HG03103 (cell line): ENCODE data around the gene AGPAT3.

Experiments used
- ATAC-seq: cut with Tn5 transposase; IDR thresholded peaks from one replicate; pipeline ENCODE4 v1.9.1; 2021; ENCODE audit warnings: low read depth; ENCODE audit not compliant: unreplicated experiment

Gene AGPAT3

DNA sequence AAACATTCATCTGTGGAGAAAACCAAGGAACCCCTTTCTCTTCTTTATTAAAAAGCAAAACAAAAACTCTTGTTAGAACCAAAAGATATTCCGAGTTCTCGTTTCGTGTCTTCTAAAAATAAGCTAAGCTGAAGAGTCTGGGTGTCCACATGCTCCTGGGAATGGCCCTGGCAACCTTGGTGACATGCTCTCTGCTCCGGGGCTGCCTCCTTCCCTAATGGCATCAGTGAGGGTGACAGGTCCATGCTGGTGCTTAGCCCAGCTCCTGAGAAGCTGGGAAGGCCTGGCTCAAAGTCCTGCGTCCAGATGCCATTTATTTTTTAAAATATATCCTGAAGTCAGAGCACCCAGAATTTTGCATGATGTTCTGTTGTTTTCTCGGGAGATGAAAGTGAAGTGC lies 122.5 kb downstream of the AGPAT3 start:
- ATAC-seq: no peak

- ATAC-seq: no peak
These were observed 123.0 kb downstream of the AGPAT3 start for GRCh38 chr21:43988016-43988415.

DNA sequence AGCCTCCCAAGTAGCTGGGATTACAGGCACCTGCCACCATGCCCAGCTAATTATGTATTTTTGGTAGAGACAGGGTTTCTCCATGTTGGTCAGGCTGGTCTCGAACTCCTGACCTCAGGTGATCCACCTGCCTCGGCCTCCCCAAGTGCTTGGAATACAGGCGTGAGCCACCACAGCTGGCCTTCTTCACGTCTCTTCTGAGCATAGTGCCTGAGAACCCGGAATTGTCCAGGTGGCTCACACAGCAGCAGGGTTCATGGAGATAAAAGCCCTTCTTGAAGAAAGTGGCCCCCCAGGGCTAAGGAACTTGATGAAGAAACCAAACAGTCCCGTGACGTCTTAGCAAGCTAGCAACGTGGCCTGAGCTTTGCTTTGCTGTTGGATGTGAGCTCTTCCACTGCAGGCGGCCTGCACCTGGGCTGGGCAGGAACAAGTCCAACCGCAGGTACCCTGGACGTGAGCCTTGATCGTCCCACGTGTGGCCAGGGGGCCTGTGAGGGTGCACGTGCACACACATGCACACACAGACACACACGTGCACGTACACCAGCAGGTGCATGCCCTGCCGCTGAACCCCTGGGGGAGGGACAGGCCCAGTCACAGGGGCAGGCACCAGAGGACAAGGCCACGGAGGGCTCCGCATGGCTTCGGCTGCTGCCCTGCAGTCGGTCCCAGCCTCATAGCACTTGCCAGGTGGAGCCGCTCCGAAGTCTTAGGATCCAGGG lies 123.6 kb downstream of the AGPAT3 start:
- no peak for ATAC-seq

GRCh38 chr21:43989401-43989800 lies 124.4 kb downstream of the AGPAT3 start:
- no peak for ATAC-seq

GRCh38 chr21:43991447-43991991 lies 126.5 kb downstream of the AGPAT3 start:
- no peak for ATAC-seq

DNA sequence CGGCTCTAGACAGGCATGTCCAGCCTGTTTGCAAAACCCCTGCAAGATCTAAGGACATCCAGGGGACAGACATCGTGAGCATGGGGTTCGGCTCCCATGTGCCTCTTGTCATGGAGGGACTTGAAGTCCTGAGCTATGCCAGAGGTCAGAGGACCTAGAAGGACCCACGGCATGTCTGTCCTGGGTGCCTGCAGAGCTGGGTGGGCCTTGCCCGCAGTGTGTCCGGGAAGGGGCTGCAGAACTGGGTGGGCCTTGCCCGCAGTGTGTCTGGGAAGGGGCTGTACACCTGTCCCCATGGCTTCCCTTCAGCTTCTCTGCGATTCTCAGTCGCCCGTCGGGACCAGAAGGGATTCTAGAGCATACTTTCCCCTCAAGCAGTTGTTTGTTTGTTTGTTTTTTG lies 127.1 kb downstream of the AGPAT3 start:
- ATAC-seq: no peak

DNA sequence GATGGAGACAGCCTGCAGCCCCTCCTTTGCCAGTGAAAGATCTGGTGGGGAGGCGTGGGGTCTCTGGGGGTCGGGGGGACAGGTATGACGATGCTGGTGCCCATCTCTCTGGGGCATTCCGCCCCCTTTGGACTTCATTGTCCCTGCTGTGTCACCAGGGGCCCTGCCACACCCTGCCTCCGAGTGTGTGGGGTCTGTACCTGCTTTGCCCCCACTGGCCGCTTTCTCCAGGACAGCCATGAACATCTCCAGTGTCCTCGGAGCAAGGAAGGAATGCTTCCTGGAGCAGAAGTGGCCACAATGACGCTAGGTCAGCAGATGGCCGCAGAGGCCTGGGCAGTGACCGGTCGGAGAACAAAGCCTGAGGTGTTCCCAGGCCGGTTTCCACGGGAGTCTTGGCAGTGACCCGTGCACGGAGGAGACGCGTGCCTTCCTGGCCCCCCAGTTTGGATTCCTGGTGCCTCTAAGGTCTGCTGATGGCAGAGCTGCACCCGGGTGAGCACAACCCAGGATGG lies 128.5 kb downstream of the AGPAT3 start:
- no peak for ATAC-seq

DNA sequence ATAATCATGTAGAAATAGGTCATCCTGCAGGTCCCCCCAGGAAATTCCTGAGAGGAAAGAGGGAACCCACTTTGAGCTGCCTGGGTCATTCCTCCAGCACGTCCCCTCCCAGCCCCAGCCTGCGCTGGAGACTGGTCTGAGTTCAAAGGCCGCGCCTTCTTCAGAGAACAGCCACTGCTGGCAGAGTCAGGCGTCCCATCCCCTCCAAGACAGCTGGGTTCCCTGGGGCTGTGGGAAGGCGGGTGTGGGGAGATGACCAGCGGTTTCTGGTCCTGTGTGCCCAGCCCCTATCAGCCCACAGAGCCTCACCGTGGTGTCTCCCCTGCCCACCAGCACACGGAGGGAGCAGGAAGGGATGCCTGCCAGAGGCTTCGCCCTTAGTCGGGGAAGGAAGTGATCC lies 129.1 kb downstream of the AGPAT3 start:
- ATAC-seq: no peak

DNA sequence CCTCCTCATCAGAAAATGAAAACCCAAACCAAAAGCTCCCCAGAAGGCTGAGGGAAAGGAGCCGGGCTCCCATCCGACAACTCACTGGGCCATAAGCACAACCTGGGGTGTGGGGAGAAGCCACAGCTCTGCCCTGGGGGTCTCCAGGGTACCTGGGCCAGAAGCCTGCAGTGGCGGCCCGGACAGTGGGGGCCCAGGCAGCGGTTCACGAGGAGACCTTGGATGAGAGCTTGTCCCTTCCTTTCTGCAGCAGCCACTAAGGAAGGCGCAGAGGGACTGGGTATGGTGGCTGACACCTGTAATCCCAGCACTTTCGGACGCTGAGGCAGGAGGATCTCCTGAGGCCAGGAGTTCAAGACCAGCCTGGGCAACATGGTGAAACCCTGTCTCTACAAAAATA lies 129.6 kb downstream of the AGPAT3 start:
- no peak for ATAC-seq

DNA sequence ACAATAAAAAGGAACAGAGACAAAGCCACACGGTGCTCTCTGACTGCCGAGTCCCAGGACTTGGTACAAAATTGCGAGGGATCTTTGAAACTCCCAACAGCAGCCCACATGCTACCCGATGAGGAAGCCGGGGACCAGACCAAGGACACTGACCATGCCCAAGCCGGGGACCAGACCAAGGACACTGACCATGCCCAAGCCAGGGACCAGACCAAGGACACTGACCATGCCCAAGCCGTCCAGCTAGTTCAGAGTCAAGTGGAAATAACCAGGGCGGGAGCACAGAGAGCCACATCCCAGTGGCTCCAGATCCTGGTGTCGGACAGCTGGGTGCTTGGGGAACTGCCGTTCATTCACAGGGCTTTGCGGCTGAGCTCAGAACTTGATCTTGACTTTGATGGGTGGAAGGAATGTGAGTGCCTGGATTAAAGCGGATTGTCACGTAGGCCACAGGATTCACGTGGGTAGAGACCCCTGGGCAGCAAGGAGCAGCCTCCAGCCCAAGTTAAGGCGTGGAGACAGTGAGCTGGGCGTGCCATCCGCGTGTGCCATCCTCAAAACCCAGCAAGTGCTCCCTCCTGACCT lies 130.6 kb downstream of the AGPAT3 start:
- no peak for ATAC-seq

DNA sequence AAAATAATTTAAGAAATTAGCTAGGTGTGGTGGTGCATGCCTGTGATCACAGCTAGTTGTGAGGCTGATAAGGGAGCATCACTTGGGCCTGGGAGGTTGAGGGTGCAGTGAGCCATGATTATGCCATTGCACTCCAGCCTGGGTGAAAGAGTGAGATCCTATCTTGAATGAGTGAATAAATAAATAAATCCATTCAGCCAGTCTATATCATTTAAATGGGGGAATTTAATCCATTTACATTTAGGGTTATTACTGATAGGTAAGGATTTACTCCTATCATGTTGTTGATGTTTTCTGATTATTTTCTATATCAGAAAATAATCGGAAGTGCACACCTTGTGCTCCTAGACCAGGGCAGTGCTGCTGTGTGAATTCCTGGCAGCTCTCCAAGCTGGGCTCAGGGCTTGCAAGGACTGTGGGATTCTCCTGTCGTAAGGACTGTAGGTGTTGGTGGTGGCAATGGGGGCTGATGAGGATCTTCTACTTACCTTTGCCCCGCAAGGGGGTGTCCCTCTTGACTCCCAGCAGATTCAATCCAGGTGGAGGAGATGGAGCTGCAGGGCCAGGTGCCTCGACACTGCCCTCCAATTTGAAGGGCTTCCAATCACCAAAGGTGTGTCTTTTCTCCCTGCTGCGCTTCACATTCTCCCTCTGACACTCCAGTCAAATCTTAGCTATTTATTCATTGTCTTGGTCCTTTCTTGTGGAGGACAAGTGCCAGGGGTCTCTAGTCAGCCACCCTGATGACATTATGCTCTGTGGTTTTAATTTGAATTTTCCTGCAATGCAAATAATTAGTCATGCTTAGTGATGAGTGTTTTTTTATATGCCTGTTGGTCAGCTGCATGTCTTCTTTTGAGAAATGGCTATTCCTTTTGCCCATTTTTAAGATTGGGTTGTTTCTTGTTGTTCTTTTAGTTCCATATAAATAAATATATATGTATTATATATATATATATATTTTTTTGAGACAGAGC lies 133.0 kb downstream of the AGPAT3 start:
- ATAC-seq: no peak

- no peak for ATAC-seq
These were observed 135.3 kb downstream of the AGPAT3 start for GRCh38 chr21:44000360-44000759.

DNA sequence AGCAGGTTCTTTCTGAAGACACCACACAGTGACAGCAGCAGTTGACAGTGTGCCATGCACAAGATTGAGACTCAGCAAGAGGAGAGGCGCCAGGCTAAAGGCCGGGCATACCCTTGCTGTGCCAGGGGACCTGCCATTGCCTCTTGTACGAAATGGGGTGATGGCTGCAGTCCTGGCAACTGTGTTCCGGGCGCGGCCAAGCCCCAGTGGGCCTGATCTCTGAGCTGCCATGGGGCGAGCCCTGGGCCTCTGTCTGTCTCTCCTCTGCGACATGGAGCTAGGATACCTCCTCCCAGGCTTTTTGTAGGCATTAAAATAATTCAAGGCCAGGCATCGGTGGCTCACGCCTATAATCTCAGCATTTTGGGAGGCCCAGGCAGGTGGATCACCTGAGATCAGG lies 137.5 kb downstream of the AGPAT3 start:
- ATAC-seq: no peak

DNA sequence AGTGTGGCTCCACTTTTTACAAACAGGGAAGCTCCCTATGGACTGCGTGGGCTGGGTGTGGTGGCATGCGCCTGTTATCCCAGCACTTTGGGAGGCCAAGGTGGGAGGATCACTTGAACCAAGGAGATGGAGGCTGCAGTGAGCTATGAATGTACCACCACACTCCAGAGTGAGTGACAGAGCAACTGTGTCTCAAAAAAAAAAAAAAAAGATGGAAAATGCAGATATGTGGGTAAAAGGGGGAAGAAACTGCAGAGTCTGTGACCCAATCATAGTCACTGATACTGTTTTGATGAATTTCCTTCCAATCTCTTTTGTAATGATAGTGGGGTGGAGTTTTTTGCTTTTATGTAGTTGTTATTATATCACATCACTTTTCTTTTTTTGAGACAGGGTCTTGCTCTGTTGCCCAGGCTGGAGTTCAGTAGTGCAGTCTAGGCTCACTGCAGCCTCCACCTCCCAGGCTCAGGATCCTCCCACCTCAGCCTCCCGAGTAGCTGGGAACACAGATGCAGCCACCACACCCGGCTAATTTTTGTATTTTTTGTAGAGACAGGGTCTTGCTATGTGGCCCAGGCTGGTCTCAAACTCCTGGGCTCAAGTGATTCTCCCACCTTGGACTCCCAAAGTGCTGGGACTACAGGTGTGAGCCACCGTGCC lies 138.4 kb downstream of the AGPAT3 start:
- no peak for ATAC-seq

DNA sequence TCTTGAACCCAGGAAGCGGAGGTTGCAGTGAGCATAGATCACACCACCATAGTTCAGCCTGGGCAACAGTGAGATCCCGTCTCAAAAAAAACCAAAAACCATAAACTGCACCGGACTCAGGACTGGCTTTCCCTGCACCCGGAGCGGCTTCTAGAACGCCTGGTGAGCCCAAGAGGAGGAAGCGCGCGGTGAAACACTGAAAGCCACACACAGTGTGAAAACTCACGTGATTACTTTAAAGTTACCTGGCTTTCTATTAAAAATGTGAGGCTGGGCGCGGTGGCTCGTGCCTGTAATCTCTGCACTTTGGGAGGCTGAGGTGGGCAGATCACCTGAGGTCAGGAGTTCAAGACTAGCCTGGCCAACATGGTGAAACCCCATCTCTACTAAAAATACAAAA lies 140.0 kb downstream of the AGPAT3 start:
- no peak for ATAC-seq

DNA sequence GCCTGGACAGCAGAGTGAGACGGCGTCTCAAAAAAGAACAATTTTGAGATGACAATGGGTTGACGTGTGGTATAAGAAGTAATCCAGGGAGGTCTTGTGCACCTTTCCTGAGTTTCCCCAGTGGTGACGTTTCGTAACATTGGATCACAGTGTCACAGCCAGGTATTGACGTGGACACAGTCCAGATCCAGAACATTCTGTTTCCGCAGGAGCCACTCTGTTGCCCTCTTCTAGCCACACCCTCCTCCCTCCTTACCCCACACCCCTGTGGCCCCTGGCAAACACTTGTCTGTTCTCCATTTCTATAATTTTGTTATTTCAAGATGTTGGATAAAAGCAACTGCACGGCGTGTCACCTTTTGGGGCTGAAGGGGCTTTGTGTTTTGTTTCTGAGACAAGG lies 140.6 kb downstream of the AGPAT3 start:
- no peak for ATAC-seq

DNA sequence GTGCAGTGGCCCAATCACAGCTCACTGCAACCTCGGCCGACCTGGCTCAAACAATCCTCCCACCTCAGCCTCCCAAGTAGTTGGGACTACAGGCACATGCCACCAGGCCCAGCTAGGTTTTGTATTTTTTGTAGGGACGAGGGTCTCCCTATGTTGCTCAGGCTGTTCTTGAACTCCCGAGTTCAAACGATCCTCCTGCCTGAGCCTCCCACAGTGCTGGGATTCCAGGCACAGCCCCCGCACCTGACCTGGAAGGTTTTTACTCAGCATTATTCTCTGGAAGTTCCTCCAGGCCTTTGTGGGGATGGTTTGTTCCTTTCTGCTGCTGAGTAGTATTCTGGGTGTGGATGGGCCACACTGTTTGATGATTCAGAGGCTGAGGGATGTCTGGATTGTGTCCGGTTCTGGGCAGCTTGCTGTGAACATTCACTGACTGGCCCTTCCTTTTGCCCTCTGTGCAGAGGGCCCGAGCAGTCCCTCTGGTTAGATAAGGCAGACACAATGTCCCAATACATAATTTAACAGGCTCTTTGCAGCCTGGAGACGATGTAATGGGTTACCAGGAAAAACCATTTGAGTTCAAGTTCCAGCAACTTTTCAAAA lies 141.1 kb downstream of the AGPAT3 start:
- no peak for ATAC-seq

DNA sequence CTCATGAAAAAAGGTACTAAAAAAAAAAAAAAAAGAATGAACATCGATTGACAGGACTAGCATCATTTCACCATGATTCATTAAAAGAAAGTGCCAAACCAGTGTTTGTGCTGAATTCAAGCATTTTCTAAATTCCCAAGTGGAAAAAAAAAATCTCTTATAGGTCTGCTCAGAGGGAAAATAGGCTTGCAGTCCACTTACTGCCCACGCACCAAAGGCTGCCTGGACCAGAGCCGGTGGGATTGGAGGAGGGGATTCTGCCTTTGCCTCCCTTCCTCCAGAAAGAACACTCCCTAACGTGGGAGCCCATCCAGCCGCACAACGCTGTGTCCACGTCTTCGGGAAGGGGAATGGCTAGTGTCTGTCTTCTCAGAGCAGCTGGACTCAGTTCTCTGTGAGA lies 141.6 kb downstream of the AGPAT3 start:
- no peak for ATAC-seq

DNA sequence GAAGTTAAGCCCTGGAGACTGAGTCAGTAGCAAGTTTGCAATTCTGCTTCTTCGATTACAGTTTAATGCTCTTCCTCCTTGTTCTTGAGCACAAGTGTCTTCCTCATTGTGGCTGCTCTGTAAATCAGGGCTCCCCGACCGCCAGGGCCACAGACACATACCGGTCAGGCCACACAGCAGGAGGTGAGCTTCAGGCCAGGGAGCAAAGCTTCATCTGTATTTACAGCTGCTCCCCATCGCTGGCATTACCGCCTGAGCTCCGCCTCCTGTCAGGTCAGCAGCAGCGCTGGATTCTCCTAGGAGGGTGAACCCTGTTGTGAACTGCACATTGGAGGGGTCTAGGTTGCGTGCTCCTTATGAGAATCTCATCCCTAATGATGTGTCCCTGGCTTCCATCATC lies 145.4 kb downstream of the AGPAT3 start:
- ATAC-seq: no peak

GRCh38 chr21:44011123-44011522 lies 146.1 kb downstream of the AGPAT3 start:
- no peak for ATAC-seq
